HG03060 (cell line): ENCODE results near the gene NETO2.
"Not testable (repeated sequence)": the region's sequence is repeated elsewhere in the genome, so short reads cannot be mapped to it uniquely, and the experiment has no call there.

Experiments
- ATAC-seq: cut with Tn5 transposase; IDR thresholded peaks from one replicate; pipeline ENCODE4 v1.9.1; 2021; ENCODE audit warnings: low read depth, moderate number of reproducible peaks; ENCODE audit not compliant: unreplicated experiment

The NETO2 gene

GRCh38 chr16:47067203-47067602 lies 76.5 kb downstream of the NETO2 start:
- no peak for ATAC-seq

GRCh38 chr16:47065766-47066688 lies 77.7 kb downstream of the NETO2 start:
- ATAC-seq, result no peak

DNA sequence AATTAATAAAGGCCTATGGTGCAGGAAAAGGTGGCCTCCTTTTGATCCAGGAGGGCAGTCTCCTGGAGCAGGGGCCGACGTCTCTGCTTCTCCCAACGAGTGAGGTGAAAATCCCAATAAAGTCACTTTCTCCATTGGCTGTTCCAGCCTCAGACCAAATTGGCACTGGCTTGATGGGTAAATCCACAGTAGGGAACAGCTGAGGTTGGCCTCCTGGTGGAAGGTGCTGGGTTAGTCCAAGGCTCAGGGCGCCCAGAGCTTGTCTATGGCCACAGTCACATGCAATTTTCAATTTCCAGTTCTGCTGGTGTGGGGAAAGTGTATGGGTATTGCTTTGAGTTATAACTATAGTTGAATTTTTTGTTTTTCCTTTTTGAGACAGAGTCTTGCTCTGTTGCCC lies 79.0 kb downstream of the NETO2 start:
- no peak for ATAC-seq

DNA sequence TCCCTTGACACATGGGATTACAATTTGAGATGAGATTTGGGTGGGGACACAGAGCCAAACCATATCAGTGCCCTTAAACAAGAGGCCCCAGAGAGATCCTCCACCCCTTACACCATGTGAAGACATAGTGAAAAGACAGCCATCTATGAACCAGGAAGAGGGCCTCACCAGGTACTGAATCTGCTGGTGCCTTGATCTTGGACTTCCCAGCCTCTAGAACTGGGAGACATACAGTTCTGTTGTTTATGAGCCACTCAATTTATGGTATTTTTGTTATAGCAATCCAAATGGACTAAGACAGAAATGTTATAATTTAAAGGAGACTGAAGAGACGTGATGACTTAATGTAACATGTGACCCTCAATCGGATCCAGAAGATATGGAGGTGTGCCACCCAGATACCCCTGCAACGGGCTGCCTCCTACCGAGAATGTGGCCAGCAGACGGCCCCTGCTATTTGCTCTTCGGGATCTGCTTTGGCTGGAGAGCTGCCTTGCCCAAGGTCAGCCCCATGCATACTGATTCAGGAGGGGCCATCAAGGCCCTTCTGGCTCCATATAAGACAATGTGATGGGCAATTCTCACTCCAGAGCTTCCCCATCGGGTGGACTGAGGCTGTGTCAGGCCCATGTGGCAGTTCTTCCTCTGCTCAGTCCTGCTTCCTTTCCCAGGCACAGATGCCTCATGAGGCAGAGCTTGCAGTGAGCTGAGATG lies 80.6 kb downstream of the NETO2 start:
- ATAC-seq, result no peak

DNA sequence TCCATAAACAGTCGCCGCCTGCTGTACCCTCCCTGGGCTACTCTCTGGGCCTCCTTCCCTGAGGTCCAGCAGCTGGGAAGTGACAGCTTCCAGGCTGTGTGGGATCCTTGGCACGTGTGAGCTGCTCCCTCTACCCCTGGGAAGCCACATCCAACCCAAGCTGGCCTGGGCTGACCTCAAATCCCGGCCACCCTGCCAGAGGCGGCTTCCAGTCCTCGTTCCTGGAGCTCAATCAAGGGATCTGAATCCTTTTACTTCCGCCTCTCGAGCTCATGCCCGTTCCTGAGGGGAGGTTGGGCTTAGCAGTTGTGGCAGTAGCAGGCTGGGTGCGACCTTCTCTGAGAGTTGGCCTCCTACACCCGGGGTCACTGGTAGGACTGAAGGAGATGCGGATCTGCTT lies 82.5 kb downstream of the NETO2 start:
- ATAC-seq, result no peak

- ATAC-seq, result no peak
Measured at GRCh38 chr16:47060596-47060995, 83.1 kb downstream of the NETO2 start.

- no peak for ATAC-seq
Measured at GRCh38 chr16:47059991-47060390, 83.8 kb downstream of the NETO2 start.

GRCh38 chr16:47059130-47059529 lies 84.6 kb downstream of the NETO2 start:
- ATAC-seq, result not testable (repeated sequence)

GRCh38 chr16:47058295-47059086 lies 85.3 kb downstream of the NETO2 start:
- ATAC-seq, result no peak

DNA sequence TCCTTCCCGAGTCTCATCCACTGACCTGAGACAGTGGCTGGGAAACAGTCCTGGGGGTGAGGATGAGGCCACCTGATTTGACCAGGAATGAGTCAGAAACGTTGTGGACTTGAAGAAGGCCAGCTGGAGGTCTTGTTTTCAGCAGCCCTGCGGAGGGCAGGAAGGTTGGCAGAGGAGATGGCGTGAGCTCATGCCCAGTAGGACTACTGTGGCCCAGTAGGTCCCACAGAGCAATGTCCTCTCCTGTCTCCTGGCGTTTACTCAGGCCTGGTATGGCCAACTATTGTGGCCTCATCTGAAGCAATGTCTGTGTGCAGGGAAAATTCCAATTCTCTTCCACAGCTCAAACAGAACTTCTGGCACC lies 86.1 kb downstream of the NETO2 start:
- no peak for ATAC-seq

- ATAC-seq, result no peak
Measured at GRCh38 chr16:47056688-47057629, 86.8 kb downstream of the NETO2 start.

- ATAC-seq, result not testable (repeated sequence)
Measured at GRCh38 chr16:47056061-47056460, 87.7 kb downstream of the NETO2 start.

DNA sequence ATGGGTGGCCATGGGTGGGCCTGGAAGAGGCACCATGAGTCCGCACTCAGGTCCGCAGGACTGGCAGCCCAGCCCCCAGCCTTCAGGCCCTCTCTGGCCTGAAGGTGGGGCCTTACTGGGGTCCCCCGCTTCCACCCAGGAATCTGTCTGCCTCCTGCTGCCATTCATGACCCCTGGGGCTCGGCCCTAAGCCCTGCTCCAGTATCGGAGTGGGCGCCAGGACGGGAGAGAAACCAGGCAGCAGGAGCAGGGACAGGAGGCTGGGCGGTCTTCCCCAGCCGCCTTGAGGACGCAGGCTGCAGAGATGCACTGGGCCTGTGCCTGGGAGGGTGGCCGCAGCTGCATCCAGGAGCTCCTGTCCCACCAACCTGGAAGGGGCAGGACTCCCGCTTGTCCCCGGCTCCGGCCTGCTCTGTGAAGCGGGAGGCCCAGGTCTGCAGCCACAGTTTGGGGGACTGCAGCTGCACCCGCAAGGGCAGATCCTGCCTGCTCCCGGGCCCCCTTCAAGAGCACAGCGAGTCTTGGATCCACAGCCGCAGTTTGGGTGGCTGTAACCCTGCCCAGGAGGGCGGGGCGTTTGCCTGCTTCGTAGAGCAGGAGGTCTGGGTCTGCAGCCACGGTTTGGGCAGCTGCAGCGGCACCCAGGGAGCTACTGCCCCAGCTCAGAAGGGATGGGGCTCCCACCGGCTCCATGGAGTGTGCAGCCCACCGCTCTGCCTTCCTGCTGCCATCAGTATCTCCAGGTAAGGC lies 88.4 kb downstream of the NETO2 start:
- no peak for ATAC-seq

DNA sequence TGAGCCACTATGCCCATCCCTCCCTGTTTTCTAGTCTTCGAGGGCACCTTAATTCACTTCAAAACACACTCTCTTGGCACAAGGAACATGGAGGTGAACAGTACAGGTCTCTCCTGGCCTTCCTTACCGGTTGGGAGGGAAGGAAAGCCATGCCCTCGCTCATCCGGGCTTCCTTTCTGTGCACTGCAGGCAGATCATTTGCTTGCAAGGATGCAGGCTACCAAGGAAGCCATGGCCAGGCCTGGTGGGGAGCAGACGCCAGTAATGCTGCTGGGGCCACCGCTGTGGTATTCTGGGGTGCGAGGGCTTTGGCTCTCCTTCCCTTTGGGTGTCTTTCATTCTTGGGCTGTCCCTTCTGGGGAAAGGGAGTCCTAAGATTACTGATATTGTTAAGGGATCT lies 89.4 kb downstream of the NETO2 start:
- no peak for ATAC-seq

- no peak for ATAC-seq
Measured at GRCh38 chr16:47053895-47054294, 89.8 kb downstream of the NETO2 start.

GRCh38 chr16:47052666-47053640 lies 90.8 kb downstream of the NETO2 start:
- no peak for ATAC-seq

DNA sequence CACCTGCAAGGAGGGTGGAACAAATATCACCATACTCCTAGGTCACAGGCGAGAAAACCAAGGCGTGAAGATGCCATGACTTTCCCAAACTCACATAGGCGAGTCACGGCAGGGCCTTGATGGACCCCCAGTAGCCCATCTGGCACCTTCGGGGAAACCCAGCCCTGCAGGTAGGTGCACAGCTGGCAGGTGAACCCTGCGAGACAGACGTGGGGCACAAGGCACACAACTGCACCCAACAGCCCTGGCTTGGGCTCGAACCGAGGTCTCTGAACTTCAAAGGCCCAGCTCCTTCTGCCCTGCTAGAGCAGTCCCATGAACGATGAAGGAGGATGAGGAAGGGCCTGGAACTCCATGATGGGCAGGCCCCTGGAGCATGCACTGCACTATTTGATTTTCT lies 92.7 kb downstream of the NETO2 start:
- ATAC-seq, result no peak

- ATAC-seq, result no peak
Measured at GRCh38 chr16:47049901-47050583, 93.7 kb downstream of the NETO2 start.
